Activated CD4-positive, alpha-beta T cell treated with anti-CD3 and anti-CD28 coated beads, Interleukin-2, amount 50 U/mL, for 24 hours (primary cell): ENCODE measurements around the gene SH3D21.

Experiments used
- DNase-seq, 2 donors: peaks; one replicate each; pipeline ENCODE4 v3.0.0-alpha.2; 2020; ENCODE audit warnings: low read depth in 1 of 2, low spot score in 1 of 2

SH3D21 gene

GRCh38 chr1:36303244-36303643, 2.9 kb upstream of the SH3D21 start:
- no peak for DNase-seq

GRCh38 chr1:36303650-36304360, 2.4 kb upstream of the SH3D21 start:
- no peak for DNase-seq

DNA sequence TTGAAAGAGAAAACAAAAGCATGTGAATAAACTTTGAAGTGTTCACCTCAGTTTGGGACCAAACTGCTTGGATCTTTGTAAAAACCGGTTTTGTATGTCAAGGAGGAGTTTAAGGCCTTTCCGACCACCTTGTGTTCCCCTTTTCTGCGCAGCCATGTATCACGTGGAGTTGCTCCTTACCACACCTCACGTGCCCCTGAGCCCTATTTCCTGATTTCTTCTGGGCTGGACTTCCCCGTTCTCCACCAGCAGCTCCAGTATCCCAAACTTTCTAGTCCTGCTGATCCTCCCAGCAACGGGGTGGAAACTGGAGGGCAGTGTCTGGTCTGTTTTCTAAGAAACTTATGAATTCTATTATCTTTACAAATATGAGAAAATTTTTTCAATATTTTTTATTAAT, 1.6 kb upstream of the SH3D21 start:
- no peak for DNase-seq

GRCh38 chr1:36304970-36305914, 926 bp upstream of the SH3D21 start:
- DNase-seq: peak in 1 of 2 donors; percentile 46

- DNase-seq: no peak
These were observed 306 bp upstream of the SH3D21 start for GRCh38 chr1:36305915-36306209.

DNA sequence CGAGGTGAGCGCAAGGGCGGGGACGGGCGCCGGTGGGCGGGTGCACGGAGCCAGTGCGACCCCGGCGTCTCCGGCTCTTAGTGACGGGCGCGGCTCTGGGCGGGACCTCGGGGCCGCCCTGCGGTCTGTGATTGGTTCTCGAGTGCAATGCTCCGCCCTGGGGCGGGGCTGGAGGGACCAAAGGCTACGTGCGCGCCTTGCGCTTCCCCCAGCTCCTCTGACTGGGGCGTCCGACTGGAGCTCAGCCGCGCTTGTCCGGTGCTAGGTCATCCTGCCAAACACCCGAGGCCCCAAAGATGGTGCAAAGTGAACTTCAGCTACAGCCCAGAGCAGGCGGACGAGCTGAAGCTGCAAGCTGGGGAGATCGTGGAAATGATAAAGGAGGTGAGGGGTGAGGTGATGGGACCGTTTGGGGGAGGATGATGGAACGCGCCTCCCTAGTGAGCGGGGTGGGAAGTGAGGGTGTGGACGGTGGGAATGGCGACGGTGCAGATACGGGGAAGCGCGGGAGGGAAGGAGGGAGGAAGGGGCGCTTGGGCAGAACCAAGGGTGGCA, 811 bp downstream of the SH3D21 start:
- DNase-seq: peak; percentile 79 to 83

- DNase-seq: no peak
These were observed 1.6 kb downstream of the SH3D21 start for GRCh38 chr1:36307601-36308330.

GRCh38 chr1:36309397-36309796, 3.2 kb downstream of the SH3D21 start:
- DNase-seq: no peak

DNA sequence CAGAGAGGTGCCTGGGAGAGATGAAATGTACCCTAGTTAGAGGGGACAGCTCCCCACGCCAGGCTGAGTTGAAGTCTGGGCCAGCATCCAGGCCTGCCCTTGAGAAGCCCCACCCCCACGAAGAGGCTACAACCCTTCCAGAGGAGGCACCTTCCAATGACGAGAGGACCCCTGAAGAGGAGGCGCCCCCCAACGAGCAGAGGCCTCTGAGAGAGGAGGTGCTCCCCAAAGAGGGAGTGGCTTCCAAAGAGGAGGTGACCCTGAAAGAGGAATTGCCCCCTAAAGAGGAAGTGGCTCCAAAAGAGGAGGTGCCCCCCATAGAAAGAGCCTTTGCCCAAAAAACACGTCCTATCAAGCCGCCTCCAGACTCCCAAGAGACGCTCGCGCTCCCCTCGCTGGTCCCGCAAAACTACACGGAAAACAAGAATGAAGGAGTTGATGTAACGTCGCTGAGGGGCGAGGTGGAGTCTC, 14.2 kb downstream of the SH3D21 start:
- DNase-seq: no peak

GRCh38 chr1:36320767-36321118, 14.6 kb downstream of the SH3D21 start:
- no peak for DNase-seq

DNA sequence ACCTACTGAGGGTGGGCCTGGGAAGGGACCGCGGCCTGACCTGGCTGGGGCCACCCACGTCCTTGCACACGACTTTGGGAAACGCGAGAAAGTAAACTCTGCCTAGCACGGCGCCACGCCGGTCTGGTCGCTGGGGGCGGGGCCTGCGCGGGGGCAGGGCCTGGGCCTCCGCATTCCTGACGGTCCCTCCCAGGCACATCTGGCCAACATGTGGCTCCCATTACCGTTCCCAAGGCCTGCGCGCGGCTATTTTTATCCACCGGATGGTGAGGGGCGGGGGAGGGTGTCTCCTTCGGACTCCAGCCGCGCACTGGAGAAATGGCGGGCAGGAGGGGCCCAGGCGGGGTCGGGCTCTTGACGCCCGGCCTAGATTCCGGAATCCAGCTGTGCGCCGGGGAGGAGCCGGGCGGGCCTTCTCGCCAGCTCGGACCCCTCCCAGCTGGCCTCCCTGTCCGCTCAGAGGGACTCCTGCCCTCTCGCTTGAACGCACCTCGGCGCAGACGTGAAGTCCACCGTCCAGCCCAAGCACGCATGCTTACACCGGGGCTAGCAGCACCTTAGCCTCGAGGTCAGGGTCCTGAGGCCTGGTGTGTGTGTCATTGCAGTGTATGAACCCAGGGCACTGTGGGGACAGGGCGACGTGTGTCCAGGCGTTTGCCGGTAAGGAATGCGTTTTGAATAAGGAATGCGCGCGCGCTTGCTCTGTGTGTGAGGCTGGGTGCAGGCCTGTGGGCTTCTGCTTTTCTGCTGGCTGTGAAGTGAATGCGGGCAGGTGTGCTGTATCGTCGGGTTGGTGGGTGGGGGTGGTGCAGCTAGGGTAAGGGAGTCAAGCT, 15.2 kb downstream of the SH3D21 start:
- no peak for DNase-seq

DNA sequence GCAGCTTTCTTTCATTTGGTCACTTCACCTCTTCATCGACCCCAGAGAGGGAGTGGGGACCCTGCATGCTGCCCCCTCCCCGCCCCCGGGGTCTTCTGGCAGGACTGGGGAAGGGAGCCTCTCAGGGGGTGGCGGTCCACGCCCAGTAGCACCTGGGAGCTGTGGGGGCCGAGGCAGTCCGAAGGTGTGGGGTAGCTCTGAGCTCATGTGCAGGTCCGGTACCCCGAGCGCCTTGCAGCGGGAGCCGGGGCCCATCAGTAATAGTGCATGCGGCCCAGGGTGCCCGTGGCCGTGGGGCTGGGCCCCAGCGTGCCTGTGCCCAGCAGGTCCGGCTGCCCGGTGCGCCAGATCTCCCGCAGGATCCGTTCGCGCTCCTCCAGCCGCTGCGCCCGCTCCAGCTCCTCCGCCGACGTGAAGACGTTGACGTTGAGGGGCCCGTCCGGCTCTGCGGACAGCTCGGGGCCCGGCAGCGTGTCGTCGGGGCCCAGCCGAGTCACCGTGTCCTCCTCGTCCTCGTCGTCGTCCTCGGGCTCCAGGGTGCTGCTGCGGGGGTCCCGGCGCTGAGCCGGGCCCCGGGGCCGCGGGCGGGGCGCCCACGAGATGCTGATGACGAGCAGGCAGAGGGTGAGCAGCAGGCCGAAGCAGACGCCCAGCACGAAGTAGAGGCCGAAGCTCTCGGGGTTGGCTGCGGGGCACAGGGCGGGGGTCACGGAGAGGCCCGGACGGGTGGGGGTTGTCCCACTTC, 16.0 kb downstream of the SH3D21 start:
- DNase-seq: no peak

DNA sequence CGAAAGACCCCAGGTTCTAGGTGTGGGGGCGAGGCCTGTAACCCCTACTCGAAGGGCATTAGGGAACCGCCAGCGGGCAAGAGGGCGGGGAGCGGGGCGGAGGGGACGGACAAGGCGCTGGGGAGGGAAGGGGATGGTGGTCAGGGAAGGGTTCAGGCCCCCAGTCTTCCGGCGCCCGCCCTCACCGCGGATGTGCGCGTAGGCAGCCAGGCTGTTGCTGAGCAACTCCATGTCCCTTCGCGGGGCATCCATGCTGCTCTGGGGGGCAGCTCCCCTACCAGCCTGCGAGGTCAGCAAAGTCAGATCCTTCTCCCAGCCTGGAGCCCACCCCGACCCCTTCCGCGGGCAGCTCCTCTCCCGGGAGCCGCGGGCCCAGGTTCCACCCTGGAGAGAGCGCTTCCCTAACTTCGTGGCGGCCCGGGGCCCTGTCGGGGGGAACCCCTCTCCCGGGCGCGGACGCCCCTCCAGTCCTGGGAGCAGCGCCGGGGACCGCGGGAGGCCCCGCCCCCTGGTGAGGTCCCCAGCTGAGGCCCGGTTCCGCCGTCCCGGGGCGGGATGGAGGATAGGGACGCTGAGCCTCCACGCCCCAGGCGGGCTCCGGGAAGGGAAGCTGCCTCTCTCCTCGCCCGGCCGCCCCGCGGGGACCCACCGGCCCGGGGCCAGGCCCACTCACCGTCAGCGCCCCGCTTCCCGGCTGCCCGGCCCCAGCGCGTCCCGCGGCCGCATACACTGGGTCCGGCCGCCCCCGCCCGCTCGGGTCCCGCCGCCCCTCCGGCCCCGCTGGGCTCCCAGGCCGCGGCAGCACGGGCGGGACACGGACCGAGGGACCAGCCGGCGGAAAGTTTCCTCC, 16.8 kb downstream of the SH3D21 start:
- DNase-seq: no peak

DNA sequence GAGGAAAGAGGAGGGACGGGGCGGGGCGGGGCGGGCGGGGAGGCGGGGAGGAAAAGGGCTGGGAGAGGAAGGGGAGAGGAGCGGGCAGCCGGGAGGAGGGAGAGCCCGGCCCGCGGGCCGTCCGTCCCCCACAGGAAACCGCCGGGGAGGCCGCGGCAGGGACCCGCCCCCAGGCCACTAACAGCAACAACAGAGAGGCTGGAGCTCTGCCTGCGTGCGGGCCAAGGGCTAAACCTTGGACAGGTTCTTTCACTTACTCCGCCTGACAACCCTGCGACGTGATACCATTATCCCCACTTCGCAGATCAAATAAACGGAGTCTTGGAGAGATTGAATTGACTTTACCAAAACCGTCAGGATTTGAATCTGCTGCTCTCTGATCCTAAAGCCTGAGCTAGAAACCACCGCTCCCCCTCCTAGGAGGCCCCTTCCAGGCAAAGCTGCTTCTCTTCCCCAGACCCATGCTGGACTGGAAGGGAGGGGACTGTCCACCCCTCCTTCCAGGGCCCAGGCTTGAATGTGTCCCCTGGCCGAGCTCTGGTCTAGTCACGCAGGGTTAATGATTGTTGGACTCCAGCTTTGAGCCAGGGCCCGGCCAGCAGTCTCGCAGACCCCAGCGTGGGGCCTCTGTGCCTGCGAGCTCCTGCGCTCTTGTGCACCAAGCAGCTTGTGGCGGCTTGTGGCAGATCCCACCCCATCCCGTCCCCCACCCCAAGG, 17.6 kb downstream of the SH3D21 start, which contains the start of gene EVA1B:
EVA1B (minus strand) TSS at position 10 of the 717 bp plus-strand sequence. CDS start 608 bp downstream, outside the sequence.
- no peak for DNase-seq

DNA sequence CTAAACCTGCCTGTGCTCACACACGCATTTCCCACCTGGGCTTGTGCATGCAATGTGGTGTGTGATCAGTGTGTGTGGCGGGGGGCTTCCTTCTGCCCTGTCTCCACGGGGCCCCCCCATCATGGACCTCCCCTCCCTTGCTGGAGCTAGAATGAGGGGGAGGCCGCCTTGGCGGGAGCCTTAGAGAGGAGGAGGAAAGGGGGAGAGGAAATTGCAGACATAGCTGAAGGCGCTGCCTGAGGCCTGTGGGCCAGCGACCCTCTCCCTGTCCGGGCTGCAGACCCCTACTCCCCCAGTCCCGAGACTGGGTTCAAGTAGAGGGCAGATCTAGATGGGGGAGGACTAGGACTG, 18.2 kb downstream of the SH3D21 start:
- no peak for DNase-seq

- DNase-seq: no peak
These were observed 20.3 kb downstream of the SH3D21 start for GRCh38 chr1:36326499-36326898.

DNA sequence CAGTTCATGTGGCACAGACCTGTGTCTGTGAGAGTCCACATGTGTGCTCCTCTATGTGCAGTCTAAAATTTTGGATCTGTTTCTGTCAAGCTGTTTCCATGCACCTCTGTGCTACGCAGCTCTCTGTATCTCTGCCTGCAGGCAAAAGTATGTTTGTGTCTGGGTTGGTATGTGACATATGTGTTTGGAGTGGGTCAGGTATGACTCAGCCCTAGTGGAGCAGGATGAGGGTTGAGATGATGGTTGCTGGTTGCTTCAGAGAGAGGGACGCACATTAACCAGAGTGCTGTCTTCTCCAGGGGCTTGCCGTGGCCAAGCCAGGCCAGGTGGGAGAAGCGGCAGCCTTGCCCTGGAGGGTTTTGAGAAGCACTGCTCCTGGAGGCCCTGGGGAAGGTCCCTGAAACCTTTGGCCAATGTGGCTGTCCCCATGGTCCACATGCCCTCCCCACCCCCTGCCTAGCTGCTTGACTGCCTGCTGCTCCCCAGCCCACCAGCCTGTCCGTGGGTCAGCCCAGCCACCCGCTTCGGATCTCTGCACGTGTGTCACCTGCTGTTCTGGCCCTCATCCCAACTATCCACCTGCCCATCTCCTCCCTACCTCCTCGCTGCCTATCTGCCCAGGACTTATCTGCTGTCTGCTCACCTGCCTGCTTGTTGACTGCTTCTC, 21.4 kb downstream of the SH3D21 start:
- no peak for DNase-seq

DNA sequence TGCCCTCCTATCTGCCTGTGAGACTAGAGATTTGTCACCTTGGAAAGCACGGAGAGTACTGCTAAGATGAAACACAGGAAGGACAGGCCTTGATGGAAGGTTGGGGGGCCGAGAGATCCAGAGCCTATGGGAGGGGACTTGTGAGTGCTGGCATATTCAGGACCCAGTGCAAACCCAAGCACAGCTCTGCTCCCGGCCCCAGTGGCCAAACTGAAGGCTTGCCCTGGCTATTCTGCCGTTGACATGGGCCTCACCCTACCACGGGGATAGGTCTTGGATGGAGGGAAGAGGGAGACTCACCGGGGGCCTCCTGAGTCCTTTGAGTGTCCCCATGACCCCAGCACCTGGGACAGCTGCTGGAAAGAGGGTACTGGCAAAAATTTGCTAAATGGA, 21.9 kb downstream of the SH3D21 start:
- DNase-seq: no peak
